CD4-positive, alpha-beta T cell (primary cell): ENCODE data around the gene TES. TPM values are rescaled to one million over a fixed set of nuclear protein-coding genes. Genes with fewer than 3 reads are reported as not detected.

ENCODE experiments used
- ATAC-seq: fragments of 200-7000 bp; cut with Tn5 transposase; one replicate; pipeline ENCODE4 v1.10.0; 2022; ENCODE audit warnings: mild to moderate bottlenecking; ENCODE audit not compliant: poor library complexity
- CTCF ChIA-PET: fragments of 350-600 bp; sonication (Branson Sonifier 250); formaldehyde crosslinking; loops from one replicate; lab custom pipeline; 2021; ENCODE audit warnings: antibody characterized with exemption, inconsistent platforms; lab: Charles Lee
- POLR2A ChIA-PET: fragments of 350-600 bp; sonication (Branson Sonifier 250); formaldehyde crosslinking; loops from one replicate; lab custom pipeline; 2021; ENCODE audit warnings: antibody characterized with exemption, inconsistent platforms; lab: Charles Lee
- DNase-seq, 14 experiments: peaks; one replicate each; pipeline ENCODE4 v3.0.0-alpha.2; 2013 to 2020; ENCODE audit warnings: mixed read lengths in 2 of 14
- H3K27ac ChIP-seq, 2 donors: one replicate each; pipeline versions ENCODE4 v1.5.1 to v1.7.0; 2013; ENCODE audit warnings: low read length in 2 of 2, low read depth in 1 of 2, mild to moderate bottlenecking in 1 of 2
- H3K27me3 ChIP-seq, 2 experiments: 1 replicate in 1 of 2; 2 replicates in 1 of 2; pipeline versions ENCODE4 v1.6.1 to v1.7.0; 2013; ENCODE audit warnings: low read length in 2 of 2, control low read depth in 1 of 2, mild to moderate bottlenecking in 1 of 2, moderate library complexity in 1 of 2; ENCODE audit not compliant: insufficient read depth in 2 of 2, control insufficient read depth in 1 of 2
- H3K36me3 ChIP-seq: one replicate; pipeline ENCODE4 v1.6.1; 2013; ENCODE audit warnings: low read length, control low read depth; ENCODE audit not compliant: insufficient read depth
- H3K4me1 ChIP-seq: one replicate; pipeline ENCODE4 v1.6.1; 2013; ENCODE audit warnings: low read length, control low read depth; ENCODE audit not compliant: insufficient read depth
- H3K4me3 ChIP-seq: one replicate; pipeline ENCODE4 v1.5.1; 2013; ENCODE audit warnings: mild to moderate bottlenecking, low read length, moderate library complexity
- H3K9me3 ChIP-seq, 2 experiments: 1 replicate in 1 of 2; 2 replicates in 1 of 2; pipeline versions ENCODE4 v1.6.1 to v1.7.0; 2013; ENCODE audit warnings: low read length in 2 of 2, mild to moderate bottlenecking in 2 of 2, control low read depth in 1 of 2, moderate library complexity in 1 of 2; ENCODE audit not compliant: control insufficient read depth in 1 of 2, insufficient read depth in 1 of 2
- H3K27ac Mint-ChIP-seq: one replicate; pipeline ENCODE4 v1.8.0; 2020; ENCODE audit warnings: mixed read lengths
- H3K27me3 Mint-ChIP-seq: one replicate; pipeline ENCODE4 v1.8.0; 2021; ENCODE audit warnings: mixed read lengths
- H3K36me3 Mint-ChIP-seq: one replicate; pipeline ENCODE4 v1.8.0; 2021; ENCODE audit warnings: low read depth, mixed read lengths
- H3K4me1 Mint-ChIP-seq: one replicate; pipeline ENCODE4 v1.8.0; 2021; ENCODE audit warnings: low read depth, mixed read lengths
- H3K4me3 Mint-ChIP-seq: one replicate; pipeline ENCODE4 v1.8.0; 2020; ENCODE audit warnings: mild to moderate bottlenecking, mixed read lengths
- H3K9me3 Mint-ChIP-seq: one replicate; pipeline ENCODE4 v1.8.0; 2020; ENCODE audit warnings: mixed read lengths
- intact Hi-C, 2 experiments: fragments of 100-400 bp; cut with DNase I in 1 of 2; cut with micrococcal nuclease in 1 of 2; formaldehyde crosslinking; loops; one replicate each; pipeline versions ENCODE4 v1.15.1 to v1.9.0; 2023 to 2025; cut with DNase I, micrococcal nuclease
- total RNA-seq, 174 experiments: library from RNA in 2 of 174; stranded (reverse) in 2 of 174; gene quantifications; one replicate each; pipeline ENCODE4 v1.2.3 and lab custom pipeline; 2021 to 2026
- TF ChIP-seq, protein P1 (sequence below): fragments of 200-600 bp; IDR thresholded peaks from one replicate; pipeline ENCODE4 v1.8.0; 2022; ENCODE audit warnings: antibody characterized with exemption, mild to moderate bottlenecking

Gene TES
- total RNA-seq, 2 experiments from 2014 or later: 114 to 120 TPM

DNA sequence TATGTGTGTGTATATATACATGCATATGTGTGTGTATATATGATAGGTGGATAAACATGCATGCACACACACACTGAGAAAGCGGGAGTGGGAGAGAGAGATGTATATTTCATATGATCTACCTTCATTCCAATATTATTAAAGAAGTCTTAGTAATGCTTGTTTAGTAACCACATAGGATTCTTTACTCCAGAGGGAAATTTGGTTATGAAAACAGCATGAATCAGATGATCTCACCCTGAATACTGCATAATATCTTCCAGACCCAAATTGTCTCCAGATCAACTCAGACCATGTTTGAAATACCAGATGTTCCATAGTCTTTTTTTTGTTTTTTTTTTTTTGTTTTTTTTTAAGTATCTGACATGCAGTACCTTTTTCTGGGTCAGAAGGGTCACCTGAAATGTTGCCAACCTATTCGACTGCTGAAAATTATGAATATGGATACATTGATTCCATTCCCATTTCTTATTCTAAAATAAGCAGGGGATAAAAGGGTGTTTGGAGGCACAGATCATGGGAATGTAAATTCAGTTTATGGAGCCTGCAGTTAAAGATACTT, 17.4 kb downstream of the TES start:
- Mint-ChIP-seq H3K4me3 (peak overlapping the region; percentile 17), H3K27me3 (no peaks in the 10 kb centered on the region), H3K9me3 (no peaks in the 10 kb centered on the region), H3K36me3 (peaks cover 27% of the 10 kb centered on the region), H3K27ac (peak overlapping the region; percentile 63), H3K4me1 (peaks cover 94% of the 10 kb centered on the region)
- ATAC-seq: no peak
- Histone ChIP-seq H3K4me3 (no peak overlapping the region), H3K27ac (no peak overlapping the region), H3K9me3 (no peaks in the 10 kb centered on the region), H3K27me3 (no peaks in the 10 kb centered on the region), H3K4me1 (peaks cover 38% of the 10 kb centered on the region), H3K36me3 (no peaks in the 10 kb centered on the region)
- DNase-seq: no peak
- TF ChIP-seq, protein P1, sequence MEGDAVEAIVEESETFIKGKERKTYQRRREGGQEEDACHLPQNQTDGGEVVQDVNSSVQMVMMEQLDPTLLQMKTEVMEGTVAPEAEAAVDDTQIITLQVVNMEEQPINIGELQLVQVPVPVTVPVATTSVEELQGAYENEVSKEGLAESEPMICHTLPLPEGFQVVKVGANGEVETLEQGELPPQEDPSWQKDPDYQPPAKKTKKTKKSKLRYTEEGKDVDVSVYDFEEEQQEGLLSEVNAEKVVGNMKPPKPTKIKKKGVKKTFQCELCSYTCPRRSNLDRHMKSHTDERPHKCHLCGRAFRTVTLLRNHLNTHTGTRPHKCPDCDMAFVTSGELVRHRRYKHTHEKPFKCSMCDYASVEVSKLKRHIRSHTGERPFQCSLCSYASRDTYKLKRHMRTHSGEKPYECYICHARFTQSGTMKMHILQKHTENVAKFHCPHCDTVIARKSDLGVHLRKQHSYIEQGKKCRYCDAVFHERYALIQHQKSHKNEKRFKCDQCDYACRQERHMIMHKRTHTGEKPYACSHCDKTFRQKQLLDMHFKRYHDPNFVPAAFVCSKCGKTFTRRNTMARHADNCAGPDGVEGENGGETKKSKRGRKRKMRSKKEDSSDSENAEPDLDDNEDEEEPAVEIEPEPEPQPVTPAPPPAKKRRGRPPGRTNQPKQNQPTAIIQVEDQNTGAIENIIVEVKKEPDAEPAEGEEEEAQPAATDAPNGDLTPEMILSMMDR: no peak
- ChIA-PET POLR2A (interaction anchor here (1.4 to 4.1 kb wide), 2 partner anchors 17 kb away, joined by 9 to 24 read pairs; partner anchors contain the start of gene TES), CTCF (interaction anchor here (0.9 kb wide), 1 partner anchor 8 kb away, joined by 3 read pairs; no protein-coding TSS in a partner anchor)
- intact Hi-C loops: loop anchor here in 1 of 2 experiments (10.0 kb wide), 1 partner anchor 637 kb away; the partner anchor contains the start of gene CAPZA2

DNA sequence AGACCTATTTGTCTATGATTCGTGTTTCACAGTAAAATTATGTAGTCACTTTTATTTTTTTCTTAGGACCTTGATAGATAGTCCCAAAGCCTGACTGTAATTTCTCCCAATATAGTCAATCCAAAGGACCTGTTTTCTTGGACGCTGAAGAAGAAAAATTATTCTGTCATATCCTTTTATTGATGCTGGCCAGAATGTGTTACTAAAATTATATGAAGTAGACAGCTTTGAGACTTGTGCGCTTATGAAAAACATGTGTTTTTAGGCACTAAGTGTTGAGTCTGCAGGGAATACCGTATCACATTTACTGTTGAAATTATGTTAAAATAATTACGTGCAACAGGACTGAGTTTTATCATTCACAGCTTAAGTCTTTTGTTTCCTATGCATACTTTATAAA, 17.9 kb downstream of the TES start:
- no peaks in the 10 kb centered on the region for H3K27me3 ChIP-seq
- ATAC-seq (no peak), DNase-seq (no peak)
- Mint-ChIP-seq H3K9me3 (no peaks in the 10 kb centered on the region), H3K27me3 (no peaks in the 10 kb centered on the region), H3K4me3 (no peak overlapping the region), H3K36me3 (peaks cover 27% of the 10 kb centered on the region), H3K27ac (peak overlapping the region; percentile 63), H3K4me1 (peaks cover 96% of the 10 kb centered on the region)
- no peak overlapping the region for H3K4me3 ChIP-seq
- ChIA-PET POLR2A (interaction anchor here (1.4 kb wide), 1 partner anchor 17 kb away, joined by 9 read pairs; the partner anchor contains the start of gene TES), CTCF (interaction anchor here (0.9 to 1.1 kb wide), 2 partner anchors 9 to 18 kb away, joined by 3 read pairs; partner anchors contain the start of gene TES)
- H3K4me1 ChIP-seq: peaks cover 38% of the 10 kb centered on the region
- no peaks in the 10 kb centered on the region for H3K9me3 ChIP-seq
- no peak overlapping the region for H3K27ac ChIP-seq
- no peaks in the 10 kb centered on the region for H3K36me3 ChIP-seq
- intact Hi-C loops: loop anchor here in 1 of 2 experiments (10.0 kb wide), 1 partner anchor 637 kb away; the partner anchor contains the start of gene CAPZA2
- TF ChIP-seq, protein P1: no peak

GRCh38 chr7:116229366-116229765, 19.0 kb downstream of the TES start:
- intact Hi-C loops: loop anchor here in 1 of 2 experiments (10.0 kb wide), 1 partner anchor 635 kb away; the partner anchor contains the start of gene CAPZA2
- TF ChIP-seq, protein P1: no peak
- DNase-seq (no peak), ATAC-seq (no peak)
- H3K9me3 Mint-ChIP-seq: no peaks in the 10 kb centered on the region
- H3K27ac Mint-ChIP-seq: peak overlapping the region; percentile 65
- no peaks in the 10 kb centered on the region for H3K36me3 ChIP-seq
- peaks cover 33% of the 10 kb centered on the region for H3K4me1 ChIP-seq
- H3K4me1 Mint-ChIP-seq: peaks cover 96% of the 10 kb centered on the region
- CTCF ChIA-PET: interaction anchor here (1.1 to 1.8 kb wide), 2 partner anchors 19 to 49 kb away, joined by 3 to 12 read pairs; partner anchors contain the start of gene TES
- H3K4me3 Mint-ChIP-seq: peak overlapping the region; percentile 0
- H3K36me3 Mint-ChIP-seq: peaks cover 16% of the 10 kb centered on the region
- no peaks in the 10 kb centered on the region for H3K27me3 ChIP-seq
- no peaks in the 10 kb centered on the region for H3K27me3 Mint-ChIP-seq
- H3K9me3 ChIP-seq: no peaks in the 10 kb centered on the region
- H3K4me3 ChIP-seq: no peak overlapping the region
- peak overlapping the region in 1 of 2 donors; percentile 20 for H3K27ac ChIP-seq
- POLR2A ChIA-PET: interaction anchor here (0.9 to 8.3 kb wide), 3 partner anchors 18 to 49 kb away, joined by 4 to 117 read pairs (median 9); partner anchors contain the start of gene TES
